AG10803 (cell line): Measurements from ENCODE around the gene AQP12B.

Experiments used
- DNase-seq: peaks from one replicate; pipeline ENCODE4 v3.0.0; 2010; ENCODE audit warnings: low read depth
- H3K4me3 ChIP-seq: 2 replicates; pipeline ENCODE4 v1.5.1; 2011; ENCODE audit warnings: mild to moderate bottlenecking, low read length, control low read depth
- TF ChIP-seq, protein P1 (sequence below): conservative IDR thresholded peaks from 2 replicates; pipeline ENCODE4 v1.5.1; 2011; ENCODE audit warnings: mild to moderate bottlenecking, low read length, control low read depth, inconsistent platforms

Gene AQP12B

DNA sequence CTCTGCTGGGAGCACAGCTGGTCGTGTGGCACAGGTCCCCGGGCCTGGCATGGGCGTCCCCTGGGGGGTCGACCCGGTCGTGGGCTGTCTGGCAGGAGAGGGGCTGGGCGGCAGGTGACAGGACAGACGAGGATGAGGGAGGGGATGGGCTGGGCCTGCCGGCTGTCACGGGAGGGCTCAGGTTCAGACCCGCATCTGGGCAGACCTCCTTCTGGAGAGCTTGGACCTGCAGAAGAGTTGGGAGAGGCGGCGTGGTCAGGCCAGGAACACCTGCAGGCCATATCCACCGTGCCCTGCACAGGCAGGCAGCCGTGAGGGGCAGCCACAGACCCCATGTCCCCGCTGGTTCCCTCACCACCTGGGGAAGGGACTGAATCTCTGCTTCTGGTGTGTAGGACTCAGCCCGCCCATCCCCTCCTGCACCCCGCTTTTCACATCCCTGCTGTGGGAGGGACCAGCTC, 34.5 kb upstream of the AQP12B start:
- DNase-seq, result no peak
- TF ChIP-seq, protein P1, sequence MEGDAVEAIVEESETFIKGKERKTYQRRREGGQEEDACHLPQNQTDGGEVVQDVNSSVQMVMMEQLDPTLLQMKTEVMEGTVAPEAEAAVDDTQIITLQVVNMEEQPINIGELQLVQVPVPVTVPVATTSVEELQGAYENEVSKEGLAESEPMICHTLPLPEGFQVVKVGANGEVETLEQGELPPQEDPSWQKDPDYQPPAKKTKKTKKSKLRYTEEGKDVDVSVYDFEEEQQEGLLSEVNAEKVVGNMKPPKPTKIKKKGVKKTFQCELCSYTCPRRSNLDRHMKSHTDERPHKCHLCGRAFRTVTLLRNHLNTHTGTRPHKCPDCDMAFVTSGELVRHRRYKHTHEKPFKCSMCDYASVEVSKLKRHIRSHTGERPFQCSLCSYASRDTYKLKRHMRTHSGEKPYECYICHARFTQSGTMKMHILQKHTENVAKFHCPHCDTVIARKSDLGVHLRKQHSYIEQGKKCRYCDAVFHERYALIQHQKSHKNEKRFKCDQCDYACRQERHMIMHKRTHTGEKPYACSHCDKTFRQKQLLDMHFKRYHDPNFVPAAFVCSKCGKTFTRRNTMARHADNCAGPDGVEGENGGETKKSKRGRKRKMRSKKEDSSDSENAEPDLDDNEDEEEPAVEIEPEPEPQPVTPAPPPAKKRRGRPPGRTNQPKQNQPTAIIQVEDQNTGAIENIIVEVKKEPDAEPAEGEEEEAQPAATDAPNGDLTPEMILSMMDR, result no peak

DNA sequence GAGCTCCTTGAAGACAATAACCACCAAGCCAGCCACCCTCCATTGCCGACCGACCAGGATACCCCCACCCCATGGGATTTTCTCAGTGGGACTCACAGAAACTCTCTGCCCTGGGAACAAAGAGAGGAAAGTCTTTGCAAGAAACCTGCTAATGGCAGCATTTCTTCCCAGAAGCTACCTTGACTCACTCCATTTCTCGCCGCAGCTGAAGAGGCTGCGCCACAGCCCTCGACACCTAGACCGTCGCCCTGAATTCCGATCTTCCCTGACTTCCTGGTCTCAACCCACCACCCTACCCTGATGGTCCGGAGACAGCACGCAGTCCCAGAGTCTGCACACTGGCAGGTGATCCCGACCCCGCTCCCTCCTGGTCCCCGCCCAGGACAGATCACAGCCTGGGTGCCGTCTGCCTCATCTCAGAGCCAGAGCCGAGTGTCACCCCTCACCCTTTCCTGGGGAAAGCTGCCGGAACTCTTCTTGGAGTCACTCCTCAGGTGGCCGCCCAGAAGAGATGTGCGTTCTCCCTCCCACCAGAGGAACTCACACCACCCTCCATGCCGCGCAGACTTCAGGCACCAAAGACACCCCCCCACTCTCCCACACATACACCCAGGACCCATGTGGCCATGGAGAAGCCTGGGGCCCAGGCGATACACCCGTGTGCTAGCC, 33.6 kb upstream of the AQP12B start:
- no peak for DNase-seq
- H3K4me3 ChIP-seq, result no peak overlapping the region
- TF ChIP-seq, protein P1, result no peak

More for the DNA sequence above, 34.5 kb upstream of the AQP12B start:
- no peak overlapping the region for H3K4me3 ChIP-seq

DNA sequence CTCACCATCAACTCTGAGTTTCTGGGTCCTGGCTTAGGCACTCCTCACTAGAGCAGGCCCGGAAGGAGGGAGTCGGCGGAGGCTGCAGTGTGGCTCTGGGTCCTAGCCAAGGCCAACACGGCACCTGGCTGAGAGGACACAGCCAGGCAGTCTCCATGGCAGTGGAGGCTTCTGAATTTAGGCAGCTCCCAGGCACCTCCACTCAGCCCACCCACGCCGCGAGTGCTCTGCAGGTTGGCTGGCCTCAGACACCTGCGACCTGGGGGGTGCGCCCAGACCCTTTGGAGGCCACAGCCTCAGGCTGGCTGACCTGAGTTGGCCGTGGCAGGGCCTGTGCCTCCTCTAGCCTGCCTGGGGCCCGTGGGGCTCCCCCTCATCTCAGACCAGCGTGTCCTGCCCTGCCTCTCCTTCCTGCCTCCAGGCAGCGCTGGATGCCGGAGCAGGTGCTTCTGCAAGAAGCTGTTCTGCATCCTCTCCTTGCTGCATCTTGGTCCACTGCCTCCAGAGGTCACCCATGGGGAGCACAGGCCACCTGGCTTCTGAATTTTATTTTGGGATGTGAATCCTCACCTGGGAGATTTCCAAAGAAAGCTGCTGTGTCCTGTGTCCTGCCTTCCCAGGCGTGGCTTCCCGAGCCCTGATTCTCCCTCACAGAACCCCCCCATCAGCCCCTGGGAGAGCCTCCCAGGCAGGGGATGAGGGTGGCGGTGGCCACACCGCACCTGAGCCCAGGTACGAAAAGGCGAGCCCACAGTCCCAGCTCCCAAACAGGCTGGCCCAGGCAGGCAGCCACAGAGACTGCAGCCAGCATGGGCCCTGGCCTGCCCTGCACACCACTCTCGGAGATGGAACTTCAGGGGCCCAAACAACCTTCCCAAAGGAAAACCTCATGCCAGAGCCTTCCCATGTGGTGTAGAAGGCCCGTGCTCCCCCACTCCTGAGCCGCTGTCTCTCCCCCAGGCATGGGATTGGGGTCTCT, 32.4 kb upstream of the AQP12B start:
- TF ChIP-seq, protein P1, result no peak
- no peak for DNase-seq
- H3K4me3 ChIP-seq, result no peak overlapping the region

DNA sequence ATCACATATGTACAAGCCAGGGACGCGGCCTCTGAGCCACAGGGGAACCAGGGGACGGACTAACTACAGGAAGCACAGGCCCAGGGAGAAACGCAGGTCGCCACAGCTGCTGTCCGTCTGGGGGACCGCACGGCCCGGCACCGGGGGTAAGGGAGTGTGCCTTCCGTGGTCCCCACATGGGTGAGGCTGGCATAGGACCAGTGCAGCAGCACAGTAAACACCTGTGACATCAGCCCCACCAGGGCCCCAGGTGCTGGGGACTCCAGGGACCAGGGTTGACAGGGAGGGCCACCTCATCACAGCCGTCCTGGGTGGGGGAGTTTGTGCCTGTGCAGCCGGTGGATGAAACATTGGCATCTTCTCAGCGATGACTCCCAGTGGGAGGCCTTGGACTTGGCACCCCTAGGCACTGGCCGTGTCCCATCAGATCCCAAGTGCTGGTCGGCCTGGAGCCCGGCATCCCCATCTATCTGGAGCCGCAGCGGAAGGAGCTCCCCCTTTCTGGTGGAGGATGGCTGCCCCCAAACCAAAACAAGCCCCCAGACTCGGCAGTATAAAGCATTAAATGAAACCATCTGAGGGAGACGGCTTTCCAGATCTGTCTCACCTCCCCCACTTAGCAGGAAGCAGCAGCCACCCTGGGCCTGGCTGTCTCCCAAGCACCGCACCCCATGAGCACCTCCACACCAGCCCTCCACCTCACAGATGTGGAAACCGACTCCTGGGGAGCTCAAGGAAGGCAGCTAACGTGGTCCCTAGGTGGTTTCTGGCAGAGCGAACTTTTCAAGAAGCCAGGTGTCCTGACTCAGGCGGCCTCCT, 31.5 kb upstream of the AQP12B start:
- H3K4me3 ChIP-seq, result no peak overlapping the region
- DNase-seq, result no peak
- TF ChIP-seq, protein P1, result no peak

DNA sequence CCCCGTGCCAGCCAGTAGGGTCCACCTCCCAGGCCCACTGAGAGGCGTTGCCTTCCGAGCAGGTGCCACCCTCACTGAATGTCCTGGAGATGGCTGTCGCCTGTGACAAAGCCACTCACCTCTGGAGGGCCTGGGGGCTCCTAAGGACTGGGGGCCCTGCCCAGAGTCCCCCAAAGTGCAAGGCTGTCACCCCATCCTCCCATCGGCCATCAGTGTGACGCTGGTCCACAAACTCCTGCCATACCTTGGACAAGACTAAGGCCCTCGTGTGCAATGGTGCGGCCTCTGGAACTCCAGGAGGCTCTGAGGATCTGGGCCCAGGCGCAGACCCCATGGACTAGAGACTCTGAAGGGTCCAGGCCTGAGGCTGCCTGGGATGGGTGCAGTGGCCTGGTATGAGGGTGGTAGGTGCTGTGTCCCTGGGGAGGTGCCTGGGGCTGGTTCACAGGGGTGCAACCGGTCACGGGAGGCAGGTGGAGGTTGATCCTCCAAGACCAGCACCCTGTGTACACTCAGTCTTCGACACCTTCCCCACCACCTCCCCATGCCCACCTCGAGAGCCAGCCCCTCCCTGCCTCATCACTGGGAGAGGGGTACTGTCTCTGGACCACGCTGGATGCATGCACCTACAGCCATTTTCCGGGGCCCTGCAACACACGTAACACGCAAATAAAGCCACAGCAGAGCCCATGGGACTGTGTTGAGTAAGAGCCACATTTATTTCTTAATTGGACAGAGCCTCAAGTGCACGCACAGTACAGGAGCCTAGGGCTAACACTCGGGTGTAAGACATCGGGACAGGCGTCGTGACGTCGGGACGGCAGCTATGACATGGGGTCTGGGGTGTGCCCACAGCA, 30.6 kb upstream of the AQP12B start:
- TF ChIP-seq, protein P1, result no peak
- H3K4me3 ChIP-seq, result no peak overlapping the region
- DNase-seq, result no peak

DNA sequence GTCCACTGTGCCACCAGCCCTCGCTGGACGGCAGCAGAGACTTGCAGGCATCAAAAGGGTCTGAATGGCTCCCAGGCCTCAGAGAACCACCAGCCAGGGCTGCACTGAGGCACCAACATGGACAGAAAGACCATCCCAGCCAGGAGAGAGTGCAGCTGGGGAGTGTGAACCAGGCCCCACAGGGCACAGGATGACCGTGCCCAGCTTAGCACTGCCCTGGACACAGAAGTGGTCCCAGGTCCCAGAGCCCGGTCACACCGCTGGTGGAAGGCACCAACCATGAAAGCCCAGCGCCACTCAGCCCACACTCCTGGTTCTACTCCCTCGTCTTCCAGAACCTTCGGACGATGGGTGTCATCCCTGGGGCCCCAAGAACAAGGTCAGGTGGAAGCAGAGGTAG, 29.4 kb upstream of the AQP12B start:
- TF ChIP-seq, protein P1, result no peak

More for the DNA sequence above, 29.4 kb upstream of the AQP12B start:
- no peak for DNase-seq
- H3K4me3 ChIP-seq, result no peak overlapping the region
